ENCODE data around the gene CDC42EP5.

Gene CDC42EP5

DNA sequence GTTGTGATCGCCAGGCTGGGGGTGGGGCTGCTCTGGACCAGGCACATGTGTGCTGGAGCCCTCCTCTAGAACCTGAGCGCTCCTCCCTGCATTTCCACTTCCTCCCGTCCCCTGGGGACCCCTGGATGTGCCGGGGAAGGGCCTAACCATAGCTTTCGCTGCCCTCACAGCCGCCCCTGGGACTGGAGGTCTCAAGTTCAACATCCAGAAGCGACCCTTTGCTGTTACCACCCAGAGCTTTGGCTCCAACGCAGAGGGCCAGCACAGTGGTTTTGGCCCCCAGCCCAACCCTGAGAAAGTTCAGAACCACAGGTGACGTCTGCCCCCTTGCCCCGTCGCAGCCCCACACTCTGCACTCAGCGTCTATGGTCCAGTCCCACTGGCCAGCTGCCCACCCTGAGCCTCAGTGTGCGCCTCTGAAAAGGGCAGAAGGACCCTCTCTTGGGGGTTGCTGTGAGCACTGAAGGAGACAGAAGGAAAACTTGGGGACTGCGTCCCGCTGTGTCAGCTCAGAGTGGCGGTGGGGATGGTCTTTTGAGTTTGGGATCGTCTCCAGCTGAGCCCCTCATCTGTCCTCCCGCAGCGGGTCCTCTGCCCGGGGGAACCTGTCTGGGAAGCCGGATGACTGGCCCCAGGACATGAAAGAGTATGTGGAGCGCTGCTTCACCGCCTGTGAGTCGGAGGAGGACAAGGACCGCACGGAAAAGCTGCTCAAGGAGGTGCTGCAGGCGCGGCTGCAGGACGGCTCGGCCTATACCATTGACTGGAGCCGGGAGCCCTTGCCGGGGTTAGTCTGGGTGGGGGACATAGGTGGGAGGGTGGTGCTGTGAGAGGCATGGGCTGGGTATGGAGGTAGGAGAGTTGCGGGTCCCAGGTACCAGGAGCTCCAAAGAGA lies 18.1 kb downstream of the CDC42EP5 start:
- Histone ChIP-seq H2BK12ac (ENCODE audit: low read length) (no peak overlapping the region), H3K18ac (ENCODE audit: low read length) (no peak overlapping the region), H3K4me2 (ENCODE audit: insufficient read depth, low read length, poor library complexity, severe bottlenecking) (no peak overlapping the region), H4K8ac (ENCODE audit: low read depth, low read length) (no peak overlapping the region), H3K27me3 (ENCODE audit: control insufficient read depth in 3 of 3, insufficient read depth in 3 of 3, low read depth in 1 of 3, low read length in 3 of 3) (no peaks in the 10 kb centered on the region), H2BK5ac (ENCODE audit: low read length) (no peak overlapping the region), H2AK5ac (ENCODE audit: low read depth, low read length) (no peak overlapping the region), H3K79me1 (ENCODE audit: low read depth, low read length) (peaks cover 38% of the 10 kb centered on the region), H3K14ac (ENCODE audit: low read length) (no peak overlapping the region), H3K4me3 (ENCODE audit: low read length in 2 of 2) (no peak overlapping the region), H3K9me3 (replicated peaks in 1 of 2; ENCODE audit: control insufficient read depth in 2 of 2, insufficient read depth in 1 of 2, low read depth in 1 of 2, low read length in 2 of 2) (no peaks in the 10 kb centered on the region), H3K36me3 (replicated peaks in 1 of 2; ENCODE audit: control insufficient read depth in 2 of 2, insufficient read depth in 2 of 2, low read length in 2 of 2) (peaks cover 87 to 99% of the 10 kb centered on the region in 2 donors), H3K4me1 (ENCODE audit: control insufficient read depth in 2 of 2, insufficient read depth in 1 of 2, low read depth in 1 of 2, low read length in 2 of 2) (peaks cover 0 to 2% of the 10 kb centered on the region in 2 donors), H3K9ac (ENCODE audit: low read depth, low read length, poor library complexity) (no peak overlapping the region), H3K27ac (replicated peaks; ENCODE audit: low read length) (no peak overlapping the region), H2BK15ac (ENCODE audit: low read length) (no peak overlapping the region), H2BK120ac (ENCODE audit: low read depth, low read length) (no peak overlapping the region), H2AFZ (ENCODE audit: low read length) (no peak overlapping the region), H3K23ac (ENCODE audit: low read depth, low read length, poor library complexity) (peak overlapping the region; percentile 20), H4K91ac (ENCODE audit: low read depth, low read length, poor library complexity) (no peak overlapping the region), H3K4ac (ENCODE audit: low read length) (no peak overlapping the region)
- no CpG with 5 or more reads among the region's 33 CpGs for WGBS, 2 donors (ENCODE audit: extremely low coverage in 2 of 2, insufficient read length in 2 of 2, insufficient replicate concordance in 1 of 2)
- no peak for DNase-seq (ENCODE audit: low spot score)

DNA sequence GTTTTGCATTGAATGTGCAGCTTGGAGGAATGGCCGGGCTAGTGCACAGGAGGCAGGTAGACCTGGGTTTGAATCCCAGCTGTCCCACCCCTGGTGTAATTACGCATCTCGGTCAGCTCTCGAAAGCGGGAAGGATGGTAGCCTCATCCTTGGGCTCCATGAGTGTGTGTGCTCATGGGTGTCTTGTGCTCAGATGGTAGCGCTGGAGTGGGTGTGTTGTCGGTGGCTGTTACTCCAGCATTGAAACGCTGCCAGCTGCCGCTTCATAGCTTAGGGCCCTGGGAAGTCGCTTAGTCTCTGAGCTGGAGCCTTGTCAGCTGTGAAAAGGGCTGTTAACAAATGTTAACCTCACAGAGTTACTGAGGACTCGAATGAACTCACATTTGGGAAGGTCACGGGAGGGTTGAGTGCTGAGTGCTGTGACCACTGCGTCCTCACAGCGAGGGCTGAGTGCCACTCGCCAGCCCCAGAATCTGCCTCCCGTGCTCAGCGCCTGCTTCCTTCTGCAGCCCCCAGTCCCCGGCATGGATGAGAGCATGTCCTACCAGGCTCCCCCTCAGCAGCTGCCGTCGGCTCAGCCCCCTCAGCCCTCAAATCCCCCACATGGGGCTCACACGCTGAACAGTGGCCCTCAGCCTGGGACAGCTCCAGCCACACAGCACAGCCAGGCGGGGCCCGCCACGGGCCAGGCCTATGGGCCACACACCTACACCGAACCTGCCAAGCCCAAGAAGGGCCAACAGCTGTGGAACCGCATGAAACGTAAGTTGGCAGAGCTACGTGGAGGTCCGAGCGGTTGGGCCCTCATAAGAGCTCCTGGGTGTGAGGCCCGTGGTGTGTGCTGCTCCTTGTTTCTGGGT lies 18.9 kb downstream of the CDC42EP5 start:
- no CpG with 5 or more reads among the region's 31 CpGs for WGBS, 2 donors (ENCODE audit: extremely low coverage in 2 of 2, insufficient read length in 2 of 2, insufficient replicate concordance in 1 of 2)
- H3K27me3 ChIP-seq (ENCODE audit: control insufficient read depth in 3 of 3, insufficient read depth in 3 of 3, low read depth in 1 of 3, low read length in 3 of 3) = no peaks in the 10 kb centered on the region

DNA sequence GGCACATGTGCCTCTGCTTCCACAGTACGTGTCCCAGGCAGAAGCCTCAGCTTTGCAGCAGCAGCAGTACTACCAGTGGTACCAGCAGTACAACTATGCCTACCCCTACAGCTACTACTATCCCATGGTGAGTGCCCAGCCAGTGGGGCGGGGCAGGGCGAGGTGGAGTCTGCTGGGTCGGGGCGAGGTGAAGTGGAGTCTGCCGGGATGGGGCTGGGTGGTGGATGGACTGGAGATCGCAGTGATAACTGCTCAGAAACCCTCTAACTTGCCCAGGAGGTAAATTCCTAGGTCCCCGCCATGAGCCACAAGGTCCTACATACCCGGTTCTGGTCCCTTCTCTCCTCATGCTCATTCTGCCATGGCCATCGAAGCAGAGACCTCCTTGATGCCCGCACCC lies 20.5 kb downstream of the CDC42EP5 start:
- peaks cover 0 to 4% of the 10 kb centered on the region in 2 donors for H3K4me1 ChIP-seq (ENCODE audit: control insufficient read depth in 2 of 2, insufficient read depth in 1 of 2, low read depth in 1 of 2, low read length in 2 of 2)

More for the DNA sequence above, 18.9 kb downstream of the CDC42EP5 start:
- H2BK5ac ChIP-seq (ENCODE audit: low read length) = no peak overlapping the region
- no peak overlapping the region for H3K4ac ChIP-seq (ENCODE audit: low read length)
- no peak overlapping the region for H2BK120ac ChIP-seq (ENCODE audit: low read depth, low read length)
- no peak for DNase-seq (ENCODE audit: low spot score)
- H3K9ac ChIP-seq (ENCODE audit: low read depth, low read length, poor library complexity) = no peak overlapping the region
- no peak overlapping the region for H4K8ac ChIP-seq (ENCODE audit: low read depth, low read length)
- no peak overlapping the region for H4K91ac ChIP-seq (ENCODE audit: low read depth, low read length, poor library complexity)
- H3K18ac ChIP-seq (ENCODE audit: low read length) = no peak overlapping the region
- H3K4me3 ChIP-seq (ENCODE audit: low read length in 2 of 2) = peak overlapping the region in 1 of 2 donors; percentile 11
- no peak overlapping the region for H2AK5ac ChIP-seq (ENCODE audit: low read depth, low read length)
- peaks cover 80 to 90% of the 10 kb centered on the region in 2 donors for H3K36me3 ChIP-seq (replicated peaks in 1 of 2; ENCODE audit: control insufficient read depth in 2 of 2, insufficient read depth in 2 of 2, low read length in 2 of 2)
- no peak overlapping the region for H3K4me2 ChIP-seq (ENCODE audit: insufficient read depth, low read length, poor library complexity, severe bottlenecking)
- no peaks in the 10 kb centered on the region for H3K9me3 ChIP-seq (replicated peaks in 1 of 2; ENCODE audit: control insufficient read depth in 2 of 2, insufficient read depth in 1 of 2, low read depth in 1 of 2, low read length in 2 of 2)
- H3K14ac ChIP-seq (ENCODE audit: low read length) = no peak overlapping the region
- no peak overlapping the region for H2BK15ac ChIP-seq (ENCODE audit: low read length)
- H2BK12ac ChIP-seq (ENCODE audit: low read length) = no peak overlapping the region
- H3K4me1 ChIP-seq (ENCODE audit: control insufficient read depth in 2 of 2, insufficient read depth in 1 of 2, low read depth in 1 of 2, low read length in 2 of 2) = peaks cover 0 to 4% of the 10 kb centered on the region in 2 donors
- H3K27ac ChIP-seq (replicated peaks; ENCODE audit: low read length) = no peak overlapping the region
- H2AFZ ChIP-seq (ENCODE audit: low read length) = no peak overlapping the region
- H3K23ac ChIP-seq (ENCODE audit: low read depth, low read length, poor library complexity) = peak overlapping the region; percentile 20
- H3K79me1 ChIP-seq (ENCODE audit: low read depth, low read length) = peaks cover 41% of the 10 kb centered on the region

DNA sequence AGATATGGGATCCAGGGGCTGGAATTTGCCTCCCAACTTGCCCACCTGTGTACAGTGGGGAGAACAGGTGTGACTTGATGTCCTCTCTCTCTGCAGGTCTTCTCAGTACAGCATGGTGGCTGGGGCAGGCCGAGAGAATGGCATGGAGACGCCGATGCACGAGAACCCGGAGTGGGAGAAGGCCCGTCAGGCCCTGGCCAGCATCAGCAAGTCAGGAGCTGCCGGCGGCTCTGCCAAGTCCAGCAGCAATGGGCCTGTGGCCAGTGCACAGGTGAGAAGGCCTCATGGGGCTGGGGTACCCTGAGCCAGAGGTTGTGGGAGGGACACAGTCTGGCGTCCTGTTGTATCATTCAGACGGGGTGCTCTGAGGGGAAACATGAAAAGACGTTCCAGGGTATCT lies 21.1 kb downstream of the CDC42EP5 start:
- H3K4me2 ChIP-seq (ENCODE audit: insufficient read depth, low read length, poor library complexity, severe bottlenecking) = no peak overlapping the region
- H3K4me3 ChIP-seq (ENCODE audit: low read length in 2 of 2) = peak overlapping the region in 1 of 2 donors; percentile 56
- no peak overlapping the region for H4K8ac ChIP-seq (ENCODE audit: low read depth, low read length)
- H2BK12ac ChIP-seq (ENCODE audit: low read length) = no peak overlapping the region
- H2AK5ac ChIP-seq (ENCODE audit: low read depth, low read length) = no peak overlapping the region
- DNase-seq (ENCODE audit: low spot score) = no peak
- H4K91ac ChIP-seq (ENCODE audit: low read depth, low read length, poor library complexity) = no peak overlapping the region
- peak overlapping the region; percentile 73 for H3K23ac ChIP-seq (ENCODE audit: low read depth, low read length, poor library complexity)
- H3K9me3 ChIP-seq (replicated peaks in 1 of 2; ENCODE audit: control insufficient read depth in 2 of 2, insufficient read depth in 1 of 2, low read depth in 1 of 2, low read length in 2 of 2) = no peaks in the 10 kb centered on the region
- no CpG with 5 or more reads among the region's 11 CpGs for WGBS, 2 donors (ENCODE audit: extremely low coverage in 2 of 2, insufficient read length in 2 of 2, insufficient replicate concordance in 1 of 2)
- H3K9ac ChIP-seq (ENCODE audit: low read depth, low read length, poor library complexity) = peak overlapping the region; percentile 3
- H3K36me3 ChIP-seq (replicated peaks in 1 of 2; ENCODE audit: control insufficient read depth in 2 of 2, insufficient read depth in 2 of 2, low read length in 2 of 2) = peaks cover 62 to 71% of the 10 kb centered on the region in 2 donors
- no peak overlapping the region for H2BK120ac ChIP-seq (ENCODE audit: low read depth, low read length)
- H3K4me1 ChIP-seq (ENCODE audit: control insufficient read depth in 2 of 2, insufficient read depth in 1 of 2, low read depth in 1 of 2, low read length in 2 of 2) = peaks cover 0 to 4% of the 10 kb centered on the region in 2 donors
- H3K4ac ChIP-seq (ENCODE audit: low read length) = no peak overlapping the region
- H2BK15ac ChIP-seq (ENCODE audit: low read length) = no peak overlapping the region
- no peak overlapping the region for H2AFZ ChIP-seq (ENCODE audit: low read length)
- H3K14ac ChIP-seq (ENCODE audit: low read length) = no peak overlapping the region
- H2BK5ac ChIP-seq (ENCODE audit: low read length) = no peak overlapping the region
- H3K79me1 ChIP-seq (ENCODE audit: low read depth, low read length) = peaks cover 41% of the 10 kb centered on the region
- no peak overlapping the region for H3K18ac ChIP-seq (ENCODE audit: low read length)
- H3K27ac ChIP-seq (replicated peaks; ENCODE audit: low read length) = no peak overlapping the region
- H3K27me3 ChIP-seq (ENCODE audit: control insufficient read depth in 3 of 3, insufficient read depth in 3 of 3, low read depth in 1 of 3, low read length in 3 of 3) = no peaks in the 10 kb centered on the region

More for the DNA sequence above, 20.5 kb downstream of the CDC42EP5 start:
- Histone ChIP-seq H3K4me2 (ENCODE audit: insufficient read depth, low read length, poor library complexity, severe bottlenecking) (no peak overlapping the region), H4K91ac (ENCODE audit: low read depth, low read length, poor library complexity) (no peak overlapping the region), H3K27ac (replicated peaks; ENCODE audit: low read length) (no peak overlapping the region), H3K9me3 (replicated peaks in 1 of 2; ENCODE audit: control insufficient read depth in 2 of 2, insufficient read depth in 1 of 2, low read depth in 1 of 2, low read length in 2 of 2) (no peaks in the 10 kb centered on the region), H2BK120ac (ENCODE audit: low read depth, low read length) (no peak overlapping the region), H3K79me1 (ENCODE audit: low read depth, low read length) (peaks cover 41% of the 10 kb centered on the region), H2BK12ac (ENCODE audit: low read length) (no peak overlapping the region), H3K18ac (ENCODE audit: low read length) (no peak overlapping the region), H2AFZ (ENCODE audit: low read length) (no peak overlapping the region), H2BK15ac (ENCODE audit: low read length) (no peak overlapping the region), H3K36me3 (replicated peaks in 1 of 2; ENCODE audit: control insufficient read depth in 2 of 2, insufficient read depth in 2 of 2, low read length in 2 of 2) (peaks cover 64 to 75% of the 10 kb centered on the region in 2 donors), H4K8ac (ENCODE audit: low read depth, low read length) (no peak overlapping the region), H3K9ac (ENCODE audit: low read depth, low read length, poor library complexity) (peak overlapping the region; percentile 21), H3K14ac (ENCODE audit: low read length) (no peak overlapping the region), H3K4ac (ENCODE audit: low read length) (no peak overlapping the region), H3K4me3 (ENCODE audit: low read length in 2 of 2) (no peak overlapping the region), H2AK5ac (ENCODE audit: low read depth, low read length) (no peak overlapping the region), H3K23ac (ENCODE audit: low read depth, low read length, poor library complexity) (no peak overlapping the region), H2BK5ac (ENCODE audit: low read length) (no peak overlapping the region), H3K27me3 (ENCODE audit: control insufficient read depth in 3 of 3, insufficient read depth in 3 of 3, low read depth in 1 of 3, low read length in 3 of 3) (no peaks in the 10 kb centered on the region)
- DNase-seq (ENCODE audit: low spot score) = no peak
- WGBS, 2 donors (ENCODE audit: extremely low coverage in 2 of 2, insufficient read length in 2 of 2, insufficient replicate concordance in 1 of 2) = no CpG with 5 or more reads among the region's 11 CpGs

All from neuronal stem cell (in vitro differentiated cells).